ENCODE data around the gene DPF3. TPM values are rescaled to one million over a fixed set of nuclear protein-coding genes. Genes with fewer than 3 reads are reported as not detected.

The DPF3 gene
- total and polyA plus RNA-seq, 2 donors, result 0.71 to 2.2 TPM

- no peak for DNase-seq (ENCODE audit: extremely low spot score)
- Histone ChIP-seq H3K4me3 (ENCODE audit: low read depth, low read length) (no peak overlapping the region), H3K27ac (ENCODE audit: low read depth) (no peak overlapping the region), H3K4me1 (ENCODE audit: insufficient read depth) (no peaks in the 10 kb centered on the region), H3K36me3 (ENCODE audit: insufficient read depth) (no peaks in the 10 kb centered on the region)
- WGBS, result 67% methylated on average over 12 of the region's 12 CpGs
Observed at GRCh38 chr14:72856530-72857266, 37.2 kb downstream of the DPF3 start.

GRCh38 chr14:72855913-72856312 lies 38.0 kb downstream of the DPF3 start:
- DNase-seq (ENCODE audit: extremely low spot score), result no peak

DNA sequence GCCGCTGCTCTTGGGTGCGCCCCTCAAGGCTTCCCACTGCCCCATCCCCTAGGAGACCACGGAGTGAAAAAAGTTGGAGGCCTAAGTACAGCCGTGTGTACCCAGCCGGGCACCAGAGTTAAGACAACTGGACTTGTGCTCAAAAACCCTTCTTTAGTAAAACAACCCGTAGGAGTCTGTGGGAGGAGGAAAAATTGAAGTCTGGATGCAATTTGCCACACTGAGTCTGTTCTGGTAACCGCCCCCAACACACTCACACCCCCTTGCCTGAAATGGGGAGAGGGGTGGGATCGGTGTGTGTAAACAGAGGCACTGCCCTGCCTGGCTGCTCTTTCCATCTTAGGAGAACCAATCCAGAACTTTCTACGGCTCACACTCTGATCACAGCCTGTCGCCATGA lies 41.7 kb downstream of the DPF3 start:
- H3K27ac ChIP-seq (ENCODE audit: low read depth), result no peak overlapping the region
- no peak for DNase-seq (ENCODE audit: extremely low spot score)
- WGBS, result 84% methylated on average over 10 of the region's 10 CpGs
- no peak overlapping the region for H3K4me3 ChIP-seq (ENCODE audit: low read depth, low read length)
- H3K36me3 ChIP-seq (ENCODE audit: insufficient read depth), result no peaks in the 10 kb centered on the region
- H3K4me1 ChIP-seq (ENCODE audit: insufficient read depth), result no peaks in the 10 kb centered on the region

More at GRCh38 chr14:72855913-72856312, 38.0 kb downstream of the DPF3 start:
- 74% methylated on average over 1 of the region's 1 CpG for WGBS
- no peaks in the 10 kb centered on the region for H3K4me1 ChIP-seq (ENCODE audit: insufficient read depth)
- no peak overlapping the region for H3K27ac ChIP-seq (ENCODE audit: low read depth)
- H3K36me3 ChIP-seq (ENCODE audit: insufficient read depth), result no peaks in the 10 kb centered on the region
- no peak overlapping the region for H3K4me3 ChIP-seq (ENCODE audit: low read depth, low read length)

GRCh38 chr14:72851635-72852034 lies 42.3 kb downstream of the DPF3 start:
- Histone ChIP-seq H3K4me1 (ENCODE audit: insufficient read depth) (no peaks in the 10 kb centered on the region), H3K4me3 (ENCODE audit: low read depth, low read length) (no peak overlapping the region), H3K36me3 (ENCODE audit: insufficient read depth) (no peaks in the 10 kb centered on the region), H3K27ac (ENCODE audit: low read depth) (no peak overlapping the region)
- no peak for DNase-seq (ENCODE audit: extremely low spot score)
- 86% methylated on average over 14 of the region's 14 CpGs for WGBS

DNA sequence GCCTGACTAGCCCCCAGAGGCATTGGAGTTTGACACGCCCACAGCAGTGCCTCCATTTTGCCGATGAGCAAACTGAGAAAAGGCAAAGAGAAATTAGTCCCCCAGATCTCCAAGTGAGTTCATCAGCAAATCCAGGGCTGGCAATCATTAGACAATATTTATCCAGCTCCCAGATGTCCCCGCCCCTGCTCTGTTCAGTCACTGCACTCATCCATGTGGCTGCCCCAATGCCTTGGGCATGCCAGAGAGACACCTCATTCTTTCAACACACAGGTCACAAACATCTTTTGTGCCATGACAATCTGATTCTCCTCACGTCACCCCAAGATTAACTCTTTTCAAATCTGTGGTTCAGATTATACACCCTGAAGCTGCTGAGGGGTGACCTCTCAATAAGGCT lies 43.5 kb downstream of the DPF3 start:
- Histone ChIP-seq H3K4me3 (ENCODE audit: low read depth, low read length) (no peak overlapping the region), H3K36me3 (ENCODE audit: insufficient read depth) (no peaks in the 10 kb centered on the region), H3K27ac (ENCODE audit: low read depth) (no peak overlapping the region), H3K4me1 (ENCODE audit: insufficient read depth) (no peaks in the 10 kb centered on the region)
- 93% methylated on average over 4 of the region's 4 CpGs for WGBS
- DNase-seq (ENCODE audit: extremely low spot score), result no peak

DNA sequence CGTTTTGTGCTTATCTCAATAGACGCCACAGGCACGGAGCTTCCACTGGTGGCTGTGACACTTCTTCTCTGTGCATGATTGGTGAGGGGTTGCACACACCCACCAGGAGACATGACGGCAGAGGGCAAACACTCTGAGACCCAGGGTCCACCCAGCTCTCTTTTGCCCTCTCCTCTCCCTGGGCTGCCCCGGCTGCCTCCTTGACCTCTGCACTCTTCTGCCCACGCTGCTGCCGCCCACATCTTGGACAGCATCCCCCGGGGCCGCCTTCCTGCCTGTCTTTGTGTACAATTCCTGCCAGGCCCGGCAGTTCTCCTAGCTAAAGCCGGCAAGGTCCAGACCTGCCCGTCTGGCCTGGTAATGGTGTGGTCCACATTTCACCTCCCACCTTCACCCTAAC lies 44.7 kb downstream of the DPF3 start:
- H3K4me3 ChIP-seq (ENCODE audit: low read depth, low read length), result no peak overlapping the region
- WGBS, result 63% methylated on average over 12 of the region's 12 CpGs
- no peak for DNase-seq (ENCODE audit: extremely low spot score)

DNA sequence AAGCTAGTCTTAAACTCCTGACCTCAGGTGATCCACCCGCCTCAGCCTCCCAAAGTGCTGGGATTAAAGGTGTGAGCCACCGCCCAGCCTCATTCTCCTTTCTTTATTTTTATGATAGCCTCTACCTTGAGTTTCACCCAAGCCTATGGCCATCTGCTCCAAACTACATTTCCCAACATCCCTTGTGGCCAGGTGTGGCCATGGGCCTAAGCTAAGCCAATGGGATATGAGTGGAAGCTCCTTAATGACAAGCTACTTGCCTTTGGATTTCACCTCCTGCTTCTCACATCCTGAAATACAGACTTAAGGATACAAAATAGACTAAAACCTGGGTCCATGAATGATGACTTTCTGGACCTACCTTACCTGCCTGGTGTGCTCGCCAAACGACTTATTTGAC lies 46.2 kb downstream of the DPF3 start:
- H3K4me1 ChIP-seq (ENCODE audit: insufficient read depth), result no peaks in the 10 kb centered on the region
- no peak for DNase-seq (ENCODE audit: extremely low spot score)
- WGBS, result 96% methylated on average over 4 of the region's 4 CpGs

More for the DNA sequence above, 44.7 kb downstream of the DPF3 start:
- Histone ChIP-seq H3K4me1 (ENCODE audit: insufficient read depth) (no peaks in the 10 kb centered on the region), H3K27ac (ENCODE audit: low read depth) (no peak overlapping the region), H3K36me3 (ENCODE audit: insufficient read depth) (no peaks in the 10 kb centered on the region)

DNA sequence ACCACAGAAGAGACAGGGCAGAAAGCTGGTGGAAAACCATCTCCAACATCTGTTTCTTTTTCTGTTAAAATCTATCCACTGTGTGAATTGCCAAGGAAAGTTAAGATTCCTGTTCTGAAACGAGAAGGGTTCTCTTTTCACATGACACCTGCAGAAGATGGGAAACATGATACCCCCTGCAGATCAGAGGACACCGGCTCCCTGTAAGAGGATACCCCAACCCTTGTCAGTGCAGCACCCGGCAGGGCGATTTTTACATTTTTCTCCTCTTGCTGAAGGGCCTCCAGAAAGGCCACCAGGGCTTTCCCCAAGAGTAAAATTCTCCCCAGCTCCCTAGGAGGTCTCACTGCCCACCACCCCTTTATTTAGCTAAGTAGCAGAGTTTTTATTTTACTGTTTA lies 48.2 kb downstream of the DPF3 start:
- DNase-seq (ENCODE audit: extremely low spot score), result no peak
- Histone ChIP-seq H3K36me3 (ENCODE audit: insufficient read depth) (no peaks in the 10 kb centered on the region), H3K27ac (ENCODE audit: low read depth) (no peak overlapping the region), H3K4me1 (ENCODE audit: insufficient read depth) (no peaks in the 10 kb centered on the region), H3K4me3 (ENCODE audit: low read depth, low read length) (no peak overlapping the region)
- WGBS, result 68% methylated on average over 4 of the region's 4 CpGs

More for the DNA sequence above, 46.2 kb downstream of the DPF3 start:
- no peaks in the 10 kb centered on the region for H3K36me3 ChIP-seq (ENCODE audit: insufficient read depth)
- no peak overlapping the region for H3K27ac ChIP-seq (ENCODE audit: low read depth)
- no peak overlapping the region for H3K4me3 ChIP-seq (ENCODE audit: low read depth, low read length)

GRCh38 chr14:72845196-72845595 lies 48.7 kb downstream of the DPF3 start:
- WGBS, result 90% methylated on average over 4 of the region's 4 CpGs
- H3K4me3 ChIP-seq (ENCODE audit: low read depth, low read length), result no peak overlapping the region
- no peak for DNase-seq (ENCODE audit: extremely low spot score)
- H3K27ac ChIP-seq (ENCODE audit: low read depth), result no peak overlapping the region
- H3K36me3 ChIP-seq (ENCODE audit: insufficient read depth), result no peaks in the 10 kb centered on the region
- H3K4me1 ChIP-seq (ENCODE audit: insufficient read depth), result no peaks in the 10 kb centered on the region

- 86% methylated on average over 3 of the region's 3 CpGs for WGBS
- H3K4me3 ChIP-seq (ENCODE audit: low read depth, low read length), result no peak overlapping the region
Observed at GRCh38 chr14:72844524-72844923, 49.4 kb downstream of the DPF3 start.

DNA sequence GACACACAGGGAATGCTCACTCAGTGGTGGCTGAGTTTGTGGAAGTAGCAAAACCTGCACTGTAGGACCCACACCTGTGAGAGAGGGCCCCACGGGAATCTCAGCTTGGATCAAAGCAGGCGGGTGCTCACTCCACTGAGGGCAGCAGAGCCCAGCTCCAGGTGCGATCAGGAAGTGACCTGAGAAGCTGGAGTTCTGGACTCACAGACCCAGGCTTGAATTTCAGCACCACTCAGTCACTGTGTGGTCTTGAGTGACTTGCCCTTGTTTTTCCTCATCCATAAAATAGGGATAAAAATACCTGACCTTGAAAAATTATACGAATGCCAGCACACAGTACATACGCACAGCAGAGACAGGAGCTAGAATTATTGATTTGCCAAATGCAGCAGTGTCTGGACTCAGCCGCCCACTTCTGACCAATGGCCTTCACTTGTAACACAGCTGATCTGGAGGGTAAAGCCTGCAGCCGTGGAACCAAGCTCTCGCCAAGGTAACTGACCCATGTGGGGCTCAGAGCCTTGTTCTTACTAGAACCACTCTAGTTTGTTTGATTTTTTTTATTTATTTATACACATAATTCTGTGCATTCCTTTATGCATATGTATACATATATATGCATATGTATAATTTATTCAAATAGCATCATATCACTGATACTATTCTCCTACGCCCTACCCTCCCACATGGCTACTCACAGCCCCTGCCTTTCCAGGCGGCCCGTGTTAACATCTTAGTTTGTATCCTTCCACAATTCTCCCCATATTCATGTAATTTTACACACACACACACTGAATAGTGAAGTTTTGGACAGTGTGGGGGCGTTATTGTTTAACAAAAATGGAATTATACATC lies 53.9 kb downstream of the DPF3 start:
- Histone ChIP-seq H3K36me3 (ENCODE audit: insufficient read depth) (no peaks in the 10 kb centered on the region), H3K4me1 (ENCODE audit: insufficient read depth) (no peaks in the 10 kb centered on the region), H3K4me3 (ENCODE audit: low read depth, low read length) (no peak overlapping the region), H3K27ac (ENCODE audit: low read depth) (no peak overlapping the region)
- no peak for DNase-seq (ENCODE audit: extremely low spot score)
- whole genome bisulfite sequencing, result 87% methylated on average over 12 of the region's 12 CpGs

More at GRCh38 chr14:72844524-72844923, 49.4 kb downstream of the DPF3 start:
- DNase-seq (ENCODE audit: extremely low spot score), result no peak
- no peaks in the 10 kb centered on the region for H3K36me3 ChIP-seq (ENCODE audit: insufficient read depth)
- no peaks in the 10 kb centered on the region for H3K4me1 ChIP-seq (ENCODE audit: insufficient read depth)
- H3K27ac ChIP-seq (ENCODE audit: low read depth), result no peak overlapping the region

DNA sequence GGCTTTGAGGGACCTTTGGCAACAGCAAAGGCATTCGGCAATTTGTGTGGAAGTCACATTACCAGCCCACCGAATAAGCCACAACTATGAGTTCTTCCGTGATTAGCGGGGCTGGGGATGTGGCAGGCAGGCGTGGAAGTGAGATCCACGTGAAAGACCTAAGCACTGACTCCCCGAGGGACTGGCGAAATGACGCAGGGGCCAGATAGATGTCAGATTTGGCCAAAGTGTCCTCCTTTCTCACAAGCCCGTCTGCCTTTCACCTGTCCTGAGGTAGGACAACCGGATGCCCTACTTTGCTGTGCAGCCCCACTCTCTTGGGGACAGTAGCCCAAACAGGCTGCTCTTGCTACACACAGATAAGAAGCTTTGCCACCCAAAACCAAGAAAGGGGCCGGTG lies 54.5 kb downstream of the DPF3 start:
- WGBS, result 94% methylated on average over 12 of the region's 12 CpGs
- Histone ChIP-seq H3K36me3 (ENCODE audit: insufficient read depth) (no peaks in the 10 kb centered on the region), H3K4me1 (ENCODE audit: insufficient read depth) (no peaks in the 10 kb centered on the region), H3K27ac (ENCODE audit: low read depth) (no peak overlapping the region), H3K4me3 (ENCODE audit: low read depth, low read length) (no peak overlapping the region)
- DNase-seq (ENCODE audit: extremely low spot score), result no peak

GRCh38 chr14:72836085-72836484 lies 57.8 kb downstream of the DPF3 start:
- no peak overlapping the region for H3K27ac ChIP-seq (ENCODE audit: low read depth)
- WGBS, result 82% methylated on average over 4 of the region's 4 CpGs
- H3K4me3 ChIP-seq (ENCODE audit: low read depth, low read length), result no peak overlapping the region
- H3K36me3 ChIP-seq (ENCODE audit: insufficient read depth), result no peaks in the 10 kb centered on the region
- no peak for DNase-seq (ENCODE audit: extremely low spot score)
- H3K4me1 ChIP-seq (ENCODE audit: insufficient read depth), result no peaks in the 10 kb centered on the region

- Histone ChIP-seq H3K4me1 (ENCODE audit: insufficient read depth) (no peaks in the 10 kb centered on the region), H3K4me3 (ENCODE audit: low read depth, low read length) (no peak overlapping the region), H3K27ac (ENCODE audit: low read depth) (no peak overlapping the region), H3K36me3 (ENCODE audit: insufficient read depth) (no peaks in the 10 kb centered on the region)
- WGBS, result 92% methylated on average over 9 of the region's 9 CpGs
- no peak for DNase-seq (ENCODE audit: extremely low spot score)
Observed at GRCh38 chr14:72833174-72833573, 60.7 kb downstream of the DPF3 start.
